Activated CD8-positive, alpha-beta T cell treated with anti-CD3 and anti-CD28 coated beads for 36 hours (primary cell): ENCODE data around the gene JMJD4. TPM values are rescaled to one million over a fixed set of nuclear protein-coding genes. Genes with fewer than 3 reads are reported as not detected.

Experiments
- ATAC-seq: fragments of 200-7000 bp; cut with Tn5 transposase; one replicate; pipeline ENCODE4 v1.10.0; 2021; ENCODE audit warnings: mild to moderate bottlenecking, moderate library complexity
- CTCF ChIA-PET: fragments of 350-600 bp; sonication (Branson Sonifier 250); formaldehyde crosslinking; loops from one replicate; lab custom pipeline; 2021; ENCODE audit warnings: antibody characterized with exemption; lab: Charles Lee
- POLR2A ChIA-PET: fragments of 350-600 bp; sonication (Branson Sonifier 250); formaldehyde crosslinking; loops from one replicate; lab custom pipeline; 2021; ENCODE audit warnings: antibody characterized with exemption; lab: Charles Lee
- DNase-seq: peaks from one replicate; pipeline ENCODE4 v3.0.0-alpha.2; 2020
- H3K27ac Mint-ChIP-seq: one replicate; pipeline ENCODE4 v1.8.0; 2021; ENCODE audit warnings: mild to moderate bottlenecking, mixed read lengths
- H3K27me3 Mint-ChIP-seq: one replicate; pipeline ENCODE4 v1.8.0; 2021; ENCODE audit warnings: mixed read lengths
- H3K36me3 Mint-ChIP-seq: one replicate; pipeline ENCODE4 v1.8.0; 2021; ENCODE audit warnings: low read depth, mixed read lengths
- H3K4me1 Mint-ChIP-seq: one replicate; pipeline ENCODE4 v1.8.0; 2021; ENCODE audit warnings: low read depth, mixed read lengths
- H3K4me3 Mint-ChIP-seq: one replicate; pipeline ENCODE4 v1.8.0; 2021; ENCODE audit warnings: mild to moderate bottlenecking, moderate library complexity, mixed read lengths
- H3K9me3 Mint-ChIP-seq: one replicate; pipeline ENCODE4 v1.8.0; 2021; ENCODE audit warnings: mixed read lengths
- CTCF ChIP-seq: fragments of 200-600 bp; IDR thresholded peaks from one replicate; pipeline ENCODE4 v1.8.0; 2022; ENCODE audit warnings: antibody characterized with exemption, mild to moderate bottlenecking
- intact Hi-C: fragments of 100-400 bp; cut with micrococcal nuclease; formaldehyde crosslinking; loops from one replicate; pipeline ENCODE4 v1.10.0; 2022
- total RNA-seq, 2 experiments: library from RNA; stranded (reverse); gene quantifications; one replicate each; pipeline ENCODE4 v1.2.3, GENCODE V29; 2021

The JMJD4 gene
- total RNA-seq, 2 experiments from 2014 or later = 16.2 to 17.3 TPM

- no peak for ATAC-seq
- ChIA-PET POLR2A (interaction anchor here (0.6 to 2.7 kb wide), 4 partner anchors 190 to 319 kb away, joined by 3 to 9 read pairs (median 3); partner anchors contain the start of gene ARF1), CTCF (interaction anchor here (0.6 to 7.0 kb wide), 10 partner anchors 10 to 189 kb away, joined by 3 to 59 read pairs (median 4); partner anchors contain the start of gene WNT9A)
- no peak for TF ChIP-seq CTCF
- Mint-ChIP-seq H3K4me3 (no peak overlapping the region), H3K27me3 (no peaks in the 10 kb centered on the region), H3K27ac (no peak overlapping the region), H3K4me1 (peaks cover 80% of the 10 kb centered on the region), H3K36me3 (peaks cover 34% of the 10 kb centered on the region), H3K9me3 (no peaks in the 10 kb centered on the region)
- DNase-seq = no peak
- intact Hi-C loops = loop anchor here (10.0 kb wide), 1 partner anchor 181 kb away; the partner anchor contains the start of gene WNT9A
Measured at GRCh38 chr1:227763246-227764018, 28.3 kb upstream of the JMJD4 start.

DNA sequence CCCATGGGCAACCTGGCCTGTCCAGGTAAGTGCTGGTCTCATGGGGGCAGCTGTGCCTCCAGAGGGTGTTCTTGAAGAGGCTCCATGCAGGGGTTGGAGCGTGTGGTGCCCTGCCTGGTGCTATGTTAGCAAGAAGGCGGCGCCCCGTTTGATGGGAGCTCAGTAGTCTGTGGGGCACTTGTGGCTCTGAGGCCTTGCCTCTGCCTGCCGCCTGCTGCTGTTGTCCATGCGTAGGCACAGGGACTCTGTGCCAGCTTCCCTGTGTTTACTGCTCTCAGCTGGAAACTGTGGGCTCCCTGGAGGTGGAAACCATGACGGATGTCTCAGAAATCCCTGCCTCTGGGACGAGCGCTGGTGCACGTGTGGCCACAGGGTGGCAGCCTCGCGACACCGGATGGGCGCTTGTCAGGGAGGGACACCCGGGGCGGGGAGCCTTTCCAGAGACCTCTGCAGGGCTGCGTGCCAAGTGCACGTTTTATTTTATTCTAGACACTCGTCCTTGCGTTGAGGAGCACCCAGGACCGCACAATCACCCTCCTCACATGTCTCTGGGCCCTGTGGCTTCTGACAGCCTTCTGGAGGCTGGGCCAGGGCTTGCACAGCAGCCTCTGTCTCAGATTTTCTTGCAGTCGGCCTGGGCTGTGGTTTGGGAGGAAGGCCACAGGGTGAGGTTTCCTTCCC, 27.3 kb upstream of the JMJD4 start:
- Mint-ChIP-seq H3K27ac (peak overlapping the region; percentile 21), H3K27me3 (no peaks in the 10 kb centered on the region), H3K36me3 (peaks cover 32% of the 10 kb centered on the region), H3K4me3 (no peak overlapping the region), H3K9me3 (no peaks in the 10 kb centered on the region), H3K4me1 (peaks cover 80% of the 10 kb centered on the region)
- POLR2A ChIA-PET = interaction anchor here (0.6 to 2.7 kb wide), 3 partner anchors 191 to 320 kb away, joined by 3 to 9 read pairs (median 3); partner anchors contain the start of gene ARF1
- DNase-seq = peak; percentile 92
- CTCF ChIA-PET = interaction anchor here (0.7 to 7.0 kb wide), 18 partner anchors 10 to 281 kb away, joined by 3 to 59 read pairs (median 4); partner anchors contain the start of gene WNT9A
- peak; percentile 74 for ATAC-seq
- intact Hi-C loops = loop anchor here (10.0 kb wide), 1 partner anchor 182 kb away; the partner anchor contains the start of gene WNT9A
- TF ChIP-seq CTCF = peak; percentile 83

DNA sequence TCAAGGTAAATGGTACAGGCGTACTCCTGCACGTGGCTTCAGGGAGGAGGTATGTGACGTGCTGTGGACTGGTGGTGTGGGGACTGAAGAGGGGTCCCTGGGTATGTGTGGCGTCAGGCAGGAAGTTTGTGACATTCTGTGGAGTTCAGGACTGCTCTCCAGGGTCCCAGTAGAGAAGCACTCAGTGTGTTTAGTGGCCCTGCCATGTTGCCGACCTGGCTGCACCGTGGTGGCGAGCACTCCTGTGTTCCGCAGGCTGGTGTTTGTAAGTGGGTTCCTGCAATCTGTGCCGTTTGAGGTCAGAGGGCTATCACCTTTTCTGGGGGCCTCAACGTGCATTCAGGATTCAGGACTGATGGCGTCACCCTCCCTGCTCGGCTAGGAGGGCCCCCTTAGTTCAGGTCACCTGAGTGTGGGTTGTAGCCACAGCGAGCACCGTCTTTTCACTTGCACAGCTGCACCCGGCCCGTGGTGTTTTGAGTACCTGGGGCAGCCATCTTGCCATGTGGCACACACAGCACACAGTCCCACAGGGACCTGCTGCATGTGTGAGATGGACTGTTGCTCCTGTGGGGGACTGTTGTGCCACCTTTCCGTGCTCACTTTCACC, 26.6 kb upstream of the JMJD4 start:
- Mint-ChIP-seq H3K27ac (no peak overlapping the region), H3K9me3 (no peaks in the 10 kb centered on the region), H3K27me3 (no peaks in the 10 kb centered on the region), H3K4me1 (peaks cover 73% of the 10 kb centered on the region), H3K36me3 (peaks cover 28% of the 10 kb centered on the region), H3K4me3 (no peak overlapping the region)
- intact Hi-C loops = loop anchor here (10.0 kb wide), 1 partner anchor 183 kb away; the partner anchor contains the start of gene WNT9A
- TF ChIP-seq CTCF = no peak
- ChIA-PET POLR2A (interaction anchor here (2.7 kb wide), 1 partner anchor 192 kb away, joined by 9 read pairs; no protein-coding TSS in a partner anchor), CTCF (interaction anchor here (0.7 to 7.0 kb wide), 13 partner anchors 10 to 281 kb away, joined by 3 to 59 read pairs (median 3); partner anchors contain the start of gene WNT9A)
- no peak for ATAC-seq
- no peak for DNase-seq

- peaks cover 67% of the 10 kb centered on the region for H3K4me1 Mint-ChIP-seq
- no peak overlapping the region for H3K27ac Mint-ChIP-seq
- peaks cover 25% of the 10 kb centered on the region for H3K36me3 Mint-ChIP-seq
- H3K27me3 Mint-ChIP-seq = no peaks in the 10 kb centered on the region
- DNase-seq (no peak), ATAC-seq (no peak)
- H3K4me3 Mint-ChIP-seq = no peak overlapping the region
- POLR2A ChIA-PET = no interaction called here
- CTCF ChIA-PET = interaction anchor here (7.0 kb wide), 1 partner anchor 193 kb away, joined by 59 read pairs; no protein-coding TSS in a partner anchor
- H3K9me3 Mint-ChIP-seq = no peaks in the 10 kb centered on the region
- intact Hi-C loops = loop anchor here (10.0 kb wide), 1 partner anchor 184 kb away; the partner anchor contains the start of gene WNT9A
- no peak for TF ChIP-seq CTCF
Measured at GRCh38 chr1:227760377-227760776, 25.3 kb upstream of the JMJD4 start.
